ENCODE results near the gene RCAN1.

DNA sequence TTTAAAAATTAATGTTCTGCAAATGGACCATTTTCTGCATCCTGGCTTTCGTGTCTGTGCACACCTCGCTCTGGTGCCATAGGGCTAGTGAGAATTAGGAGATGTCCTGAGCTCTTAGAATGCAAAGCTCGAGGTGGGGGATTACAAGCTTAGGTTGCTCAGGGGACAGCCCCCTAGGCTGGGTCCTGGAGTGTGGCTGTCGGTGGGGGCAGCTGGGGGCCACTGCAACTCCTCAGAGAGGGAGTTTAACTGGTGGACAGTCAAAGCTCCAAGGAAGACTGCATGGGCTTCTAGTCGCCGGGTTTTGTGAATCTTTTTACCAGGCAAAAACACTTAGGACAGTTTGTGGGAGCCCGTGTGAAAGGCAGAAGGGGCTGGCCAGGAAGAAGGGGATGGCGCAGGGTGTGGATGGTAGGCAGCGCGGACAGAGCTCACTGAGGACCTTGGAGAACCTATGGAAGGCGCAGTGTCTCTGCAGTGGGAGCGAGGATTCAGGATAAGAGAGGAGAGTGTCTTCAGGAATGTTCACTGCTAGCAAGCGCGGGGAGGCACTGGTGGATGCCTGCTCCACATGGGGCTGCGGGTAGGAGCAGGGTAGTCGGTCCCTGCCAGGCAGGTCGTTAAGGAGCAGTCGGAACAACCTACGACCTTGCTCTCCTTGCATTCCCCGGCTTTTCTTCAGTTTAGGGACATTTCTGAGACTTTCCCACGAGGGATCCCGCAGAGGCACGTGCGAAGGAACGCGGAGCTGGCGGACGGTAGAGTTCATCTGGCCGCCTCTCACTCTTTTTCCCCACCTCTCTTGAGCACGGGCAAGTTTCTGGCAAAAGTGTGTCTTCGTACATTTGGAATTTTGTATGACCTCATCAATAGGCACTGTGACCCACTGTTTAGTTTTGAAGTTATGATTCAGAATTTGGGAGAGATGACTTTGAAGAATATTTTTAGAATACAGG, 90.0 kb downstream of the RCAN1 start:
- TF ChIP-seq CTCF (IDR thresholded peaks at IDR 0.05) (no peak), ZFX (IDR thresholded peaks at IDR 0.05; ENCODE audit: borderline replicate concordance) (no peak)
